Astrocyte (in vitro differentiated cells and primary cell): Measurements from ENCODE around the gene PDCD5. TPM values are rescaled to one million over a fixed set of nuclear protein-coding genes. Genes with fewer than 3 reads are reported as not detected.

Experiments used
- DNase-seq: peaks from one replicate; pipeline ENCODE4 v3.0.0-alpha.2; 2010; ENCODE audit warnings: low read depth
- FAIRE-seq: peaks from 2 replicates; lab custom pipeline; 2011; peaks lifted over from hg19 to GRCh38; lab: Jason Lieb, UNC
- H2AFZ ChIP-seq: 2 replicates; pipeline ENCODE4 v1.6.0; 2012; ENCODE audit warnings: low read depth, low read length, inconsistent platforms
- H3K27ac ChIP-seq: 2 replicates; pipeline ENCODE4 v1.5.1; 2011; ENCODE audit warnings: low read depth, low read length, inconsistent platforms
- H3K27me3 ChIP-seq: 2 replicates; pipeline ENCODE4 v1.6.0; 2011; ENCODE audit warnings: low read length, inconsistent platforms; ENCODE audit not compliant: insufficient read depth
- H3K36me3 ChIP-seq: 2 replicates; pipeline ENCODE4 v1.5.1; 2011; ENCODE audit warnings: low read length, inconsistent platforms; ENCODE audit not compliant: insufficient read depth
- H3K4me1 ChIP-seq: 2 replicates; pipeline ENCODE4 v1.5.1; 2011; ENCODE audit warnings: low read length, inconsistent platforms; ENCODE audit not compliant: insufficient read depth
- H3K4me2 ChIP-seq: 2 replicates; pipeline ENCODE4 v1.6.0; 2012; ENCODE audit warnings: low read length, inconsistent platforms
- H3K4me3 ChIP-seq: 2 replicates; pipeline ENCODE4 v1.5.1; 2011; ENCODE audit warnings: low read depth, mild to moderate bottlenecking, low read length, inconsistent platforms; ENCODE audit not compliant: insufficient read depth
- H3K79me2 ChIP-seq: 2 replicates; pipeline ENCODE4 v1.6.0; 2012; ENCODE audit warnings: mild to moderate bottlenecking, low read length, inconsistent platforms; ENCODE audit not compliant: insufficient read depth
- H3K9ac ChIP-seq: 2 replicates; pipeline ENCODE4 v1.6.0; 2012; ENCODE audit warnings: mild to moderate bottlenecking, low read length, inconsistent platforms
- H3K9me3 ChIP-seq: 2 replicates; pipeline ENCODE4 v1.5.1; 2012; ENCODE audit warnings: low read depth, mild to moderate bottlenecking, low read length, inconsistent platforms; ENCODE audit not compliant: insufficient read depth
- H4K20me1 ChIP-seq: 2 replicates; pipeline ENCODE4 v1.6.0; 2012; ENCODE audit warnings: low read length, inconsistent platforms; ENCODE audit not compliant: insufficient read depth
- H3K27ac Mint-ChIP-seq: one replicate; pipeline ENCODE4 v1.8.0; 2021; ENCODE audit warnings: mild to moderate bottlenecking, mixed read lengths; ENCODE audit not compliant: unreplicated experiment
- H3K27me3 Mint-ChIP-seq: one replicate; pipeline ENCODE4 v1.8.0; 2021; ENCODE audit warnings: low read depth, mixed read lengths; ENCODE audit not compliant: unreplicated experiment
- H3K36me3 Mint-ChIP-seq: one replicate; pipeline ENCODE4 v1.8.0; 2021; ENCODE audit warnings: low read depth, mixed read lengths; ENCODE audit not compliant: unreplicated experiment
- H3K4me1 Mint-ChIP-seq: one replicate; pipeline ENCODE4 v1.8.0; 2021; ENCODE audit warnings: low read depth, mixed read lengths; ENCODE audit not compliant: unreplicated experiment
- H3K4me3 Mint-ChIP-seq: one replicate; pipeline ENCODE4 v1.8.0; 2021; ENCODE audit warnings: mild to moderate bottlenecking, moderate library complexity, mixed read lengths; ENCODE audit not compliant: unreplicated experiment
- H3K9me3 Mint-ChIP-seq: one replicate; pipeline ENCODE4 v1.8.0; 2021; ENCODE audit warnings: mild to moderate bottlenecking, mixed read lengths; ENCODE audit not compliant: unreplicated experiment
- CTCF ChIP-seq: IDR thresholded peaks from 2 replicates; pipeline ENCODE4 v1.5.1; 2011; ENCODE audit warnings: low read depth, mild to moderate bottlenecking, inconsistent platforms, low read length, moderate library complexity; ENCODE audit not compliant: insufficient read depth
- EZH2 ChIP-seq: IDR thresholded peaks from 2 replicates; pipeline ENCODE4 v1.6.1; 2012; ENCODE audit warnings: mild to moderate bottlenecking, low read length, inconsistent platforms; ENCODE audit not compliant: insufficient read depth
- total RNA-seq: library from RNA; stranded (reverse); gene quantifications from 2 replicates; pipeline ENCODE4 v1.2.1, GENCODE V29; 2021

PDCD5 gene
- total RNA-seq, 1 donor from 2014 or later, result 127 TPM

DNA sequence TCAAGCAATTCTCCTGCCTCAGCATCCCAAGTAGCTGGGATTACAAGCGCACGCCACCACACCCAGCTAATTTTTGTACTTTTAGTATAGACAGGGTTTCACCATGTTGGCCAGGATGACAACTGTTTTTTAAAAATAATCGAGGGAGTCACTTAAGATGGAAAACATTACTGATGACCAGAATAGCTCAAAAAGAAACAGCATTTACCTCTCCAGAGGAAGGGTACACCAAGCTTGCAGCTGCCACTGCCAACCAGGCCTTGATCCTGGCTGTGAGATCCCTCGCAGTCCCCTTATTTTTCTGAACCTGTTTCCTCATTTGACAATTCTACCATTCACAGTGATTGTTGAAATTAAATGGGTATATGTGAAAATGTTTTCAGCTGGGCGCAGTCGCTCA lies 14.5 kb downstream of the PDCD5 start:
- H2AFZ ChIP-seq, result no peak overlapping the region
- no peaks in the 10 kb centered on the region for H3K9me3 ChIP-seq
- H3K27me3 Mint-ChIP-seq, result no peaks in the 10 kb centered on the region
- DNase-seq, result no peak
- peaks cover 23% of the 10 kb centered on the region for H3K36me3 Mint-ChIP-seq
- H3K4me1 Mint-ChIP-seq, result no peaks in the 10 kb centered on the region
- no peak overlapping the region for H3K27ac Mint-ChIP-seq
- no peaks in the 10 kb centered on the region for H3K79me2 ChIP-seq
- no peak overlapping the region for H3K4me2 ChIP-seq
- peaks cover 40% of the 10 kb centered on the region for H3K36me3 ChIP-seq
- no peak overlapping the region for H3K4me3 Mint-ChIP-seq
- no peak overlapping the region for H3K27ac ChIP-seq
- H4K20me1 ChIP-seq, result no peaks in the 10 kb centered on the region
- H3K9me3 Mint-ChIP-seq, result no peaks in the 10 kb centered on the region
- no peaks in the 10 kb centered on the region for H3K27me3 ChIP-seq
- H3K4me1 ChIP-seq, result no peaks in the 10 kb centered on the region
- H3K9ac ChIP-seq, result no peak overlapping the region
- TF ChIP-seq EZH2 (no peak), CTCF (no peak)
- no peak for FAIRE-seq
- H3K4me3 ChIP-seq, result no peak overlapping the region

DNA sequence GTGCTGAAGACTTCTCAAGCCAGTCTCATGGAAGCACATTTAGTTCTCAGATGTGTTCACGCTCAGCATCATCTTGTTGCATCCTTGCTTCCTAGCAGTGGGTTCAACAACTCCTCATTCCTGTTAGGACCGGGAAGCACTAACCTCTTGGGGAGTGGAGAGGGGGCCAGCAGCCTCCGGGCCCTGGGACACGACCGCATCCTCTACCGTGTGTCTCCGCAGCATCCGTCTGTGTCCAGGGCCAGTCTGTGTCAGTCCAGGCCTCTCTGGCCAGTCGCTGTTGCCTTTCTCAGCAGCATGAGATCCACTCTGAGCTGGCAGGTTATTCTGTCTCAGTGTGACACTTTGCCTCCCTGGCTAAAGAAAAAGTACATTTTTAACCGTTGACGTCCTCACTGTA lies 17.0 kb downstream of the PDCD5 start:
- Histone ChIP-seq H3K27ac (no peak overlapping the region), H3K27me3 (no peaks in the 10 kb centered on the region), H3K9me3 (no peaks in the 10 kb centered on the region), H3K9ac (no peak overlapping the region), H3K4me2 (no peak overlapping the region), H3K4me3 (no peak overlapping the region), H3K79me2 (no peaks in the 10 kb centered on the region), H3K36me3 (peaks cover 43% of the 10 kb centered on the region), H2AFZ (no peak overlapping the region), H4K20me1 (no peaks in the 10 kb centered on the region), H3K4me1 (no peaks in the 10 kb centered on the region)
- DNase-seq, result no peak
- TF ChIP-seq CTCF, result no peak
- no peak for TF ChIP-seq EZH2
- FAIRE-seq, result no peak
- Mint-ChIP-seq H3K4me1 (no peaks in the 10 kb centered on the region), H3K27me3 (no peaks in the 10 kb centered on the region), H3K36me3 (peaks cover 12% of the 10 kb centered on the region), H3K4me3 (no peak overlapping the region), H3K9me3 (no peaks in the 10 kb centered on the region), H3K27ac (no peak overlapping the region)

DNA sequence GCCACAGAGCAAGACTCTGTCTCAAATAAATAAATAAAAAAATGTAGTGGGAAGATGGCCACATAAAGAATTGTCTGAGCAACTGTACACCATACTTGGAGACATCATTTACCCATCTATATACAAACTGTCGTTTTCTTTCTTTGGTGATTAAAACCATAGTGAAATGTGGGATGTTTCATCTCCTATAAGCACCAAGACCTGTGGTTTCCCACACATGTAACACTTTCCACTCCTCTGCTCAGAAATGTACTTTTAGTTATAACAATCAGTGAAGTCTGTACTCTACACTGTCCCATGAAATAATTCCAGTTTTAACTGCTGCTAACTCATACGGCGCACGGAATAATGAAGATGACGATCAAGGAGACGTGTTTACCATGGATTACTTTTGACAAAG lies 18.3 kb downstream of the PDCD5 start:
- Histone ChIP-seq H3K4me1 (no peaks in the 10 kb centered on the region), H3K9ac (no peak overlapping the region), H3K36me3 (peaks cover 43% of the 10 kb centered on the region), H3K4me3 (no peak overlapping the region), H3K27me3 (no peaks in the 10 kb centered on the region), H3K9me3 (no peaks in the 10 kb centered on the region), H3K79me2 (no peaks in the 10 kb centered on the region), H3K4me2 (no peak overlapping the region), H2AFZ (no peak overlapping the region), H3K27ac (no peak overlapping the region), H4K20me1 (no peaks in the 10 kb centered on the region)
- H3K27ac Mint-ChIP-seq, result no peak overlapping the region
- no peak for DNase-seq
- no peaks in the 10 kb centered on the region for H3K4me1 Mint-ChIP-seq
- FAIRE-seq, result no peak
- TF ChIP-seq EZH2, result no peak
- no peak for TF ChIP-seq CTCF
- no peak overlapping the region for H3K4me3 Mint-ChIP-seq
- no peaks in the 10 kb centered on the region for H3K9me3 Mint-ChIP-seq
- peaks cover 9% of the 10 kb centered on the region for H3K36me3 Mint-ChIP-seq
- H3K27me3 Mint-ChIP-seq, result no peaks in the 10 kb centered on the region
